Measurements from ENCODE around the gene MMP24.

The MMP24 gene

GRCh38 chr20:35271073-35271882 is 44.8 kb downstream of the MMP24 start:
- TF ChIP-seq, protein P1, sequence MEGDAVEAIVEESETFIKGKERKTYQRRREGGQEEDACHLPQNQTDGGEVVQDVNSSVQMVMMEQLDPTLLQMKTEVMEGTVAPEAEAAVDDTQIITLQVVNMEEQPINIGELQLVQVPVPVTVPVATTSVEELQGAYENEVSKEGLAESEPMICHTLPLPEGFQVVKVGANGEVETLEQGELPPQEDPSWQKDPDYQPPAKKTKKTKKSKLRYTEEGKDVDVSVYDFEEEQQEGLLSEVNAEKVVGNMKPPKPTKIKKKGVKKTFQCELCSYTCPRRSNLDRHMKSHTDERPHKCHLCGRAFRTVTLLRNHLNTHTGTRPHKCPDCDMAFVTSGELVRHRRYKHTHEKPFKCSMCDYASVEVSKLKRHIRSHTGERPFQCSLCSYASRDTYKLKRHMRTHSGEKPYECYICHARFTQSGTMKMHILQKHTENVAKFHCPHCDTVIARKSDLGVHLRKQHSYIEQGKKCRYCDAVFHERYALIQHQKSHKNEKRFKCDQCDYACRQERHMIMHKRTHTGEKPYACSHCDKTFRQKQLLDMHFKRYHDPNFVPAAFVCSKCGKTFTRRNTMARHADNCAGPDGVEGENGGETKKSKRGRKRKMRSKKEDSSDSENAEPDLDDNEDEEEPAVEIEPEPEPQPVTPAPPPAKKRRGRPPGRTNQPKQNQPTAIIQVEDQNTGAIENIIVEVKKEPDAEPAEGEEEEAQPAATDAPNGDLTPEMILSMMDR (IDR thresholded peaks at IDR 0.05; ENCODE audit: poor library complexity, severe bottlenecking) = no peak
- peaks cover 8% of the 10 kb centered on the region for H3K36me3 ChIP-seq (ENCODE audit: low read depth)
- no peak for ATAC-seq (ENCODE audit: low read depth)

DNA sequence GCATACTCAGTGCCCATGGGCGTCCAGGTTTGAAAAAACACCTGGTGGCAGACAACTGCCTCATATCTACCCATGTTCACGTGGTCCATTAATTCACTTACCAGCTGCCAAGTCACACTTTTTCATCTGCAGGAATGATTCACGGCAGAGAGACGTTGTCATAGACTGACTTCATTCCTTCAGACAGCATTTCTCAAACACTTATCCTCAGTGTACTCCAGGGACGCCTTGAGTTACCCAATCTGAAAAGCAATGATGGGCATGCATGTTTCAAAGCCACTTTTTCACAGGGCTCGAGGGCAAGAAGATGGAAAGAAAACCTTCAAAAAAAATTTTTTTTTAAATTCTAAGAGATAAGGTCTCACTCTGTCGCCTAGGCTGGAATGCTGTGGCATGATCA is 45.4 kb downstream of the MMP24 start:
- Histone ChIP-seq H3K4me3 (ENCODE audit: severe bottlenecking) (no peak overlapping the region), H3K36me3 (ENCODE audit: low read depth) (peaks cover 15% of the 10 kb centered on the region), H3K9me3 (ENCODE audit: severe bottlenecking) (no peaks in the 10 kb centered on the region), H3K27me3 (ENCODE audit: insufficient read depth, poor library complexity, severe bottlenecking) (no peaks in the 10 kb centered on the region), H3K27ac (ENCODE audit: poor library complexity, severe bottlenecking) (no peak overlapping the region), H3K4me1 (ENCODE audit: insufficient read depth, poor library complexity, severe bottlenecking) (peaks cover 6% of the 10 kb centered on the region)
- no peak for DNase-seq (ENCODE audit: low spot score)
- peak; percentile 15; the same call in 2 of the 3 replicates for ATAC-seq (ENCODE audit: low read depth)
- TF ChIP-seq, protein P1 (IDR thresholded peaks at IDR 0.05; ENCODE audit: poor library complexity, severe bottlenecking) = no peak

More at GRCh38 chr20:35271073-35271882, 44.8 kb downstream of the MMP24 start:
- Histone ChIP-seq H3K4me1 (ENCODE audit: insufficient read depth, poor library complexity, severe bottlenecking) (no peaks in the 10 kb centered on the region), H3K27ac (ENCODE audit: poor library complexity, severe bottlenecking) (no peak overlapping the region), H3K4me3 (ENCODE audit: severe bottlenecking) (no peak overlapping the region), H3K27me3 (ENCODE audit: insufficient read depth, poor library complexity, severe bottlenecking) (no peaks in the 10 kb centered on the region), H3K9me3 (ENCODE audit: severe bottlenecking) (no peaks in the 10 kb centered on the region)
- peak; percentile 80 for DNase-seq (ENCODE audit: low spot score)

- no peak overlapping the region for H3K4me3 ChIP-seq (ENCODE audit: severe bottlenecking)
- H3K4me1 ChIP-seq (ENCODE audit: insufficient read depth, poor library complexity, severe bottlenecking) = peaks cover 12% of the 10 kb centered on the region
- TF ChIP-seq, protein P1 (IDR thresholded peaks at IDR 0.05; ENCODE audit: poor library complexity, severe bottlenecking) = no peak
- no peak overlapping the region for H3K27ac ChIP-seq (ENCODE audit: poor library complexity, severe bottlenecking)
- H3K27me3 ChIP-seq (ENCODE audit: insufficient read depth, poor library complexity, severe bottlenecking) = no peaks in the 10 kb centered on the region
- no peak for ATAC-seq (ENCODE audit: low read depth)
- H3K36me3 ChIP-seq (ENCODE audit: low read depth) = peaks cover 25% of the 10 kb centered on the region
- H3K9me3 ChIP-seq (ENCODE audit: severe bottlenecking) = no peaks in the 10 kb centered on the region
- DNase-seq (ENCODE audit: low spot score) = peak; percentile 89
Measured at GRCh38 chr20:35273449-35274171, 47.1 kb downstream of the MMP24 start.

GRCh38 chr20:35274172-35275092 is 47.9 kb downstream of the MMP24 start:
- no peaks in the 10 kb centered on the region for H3K27me3 ChIP-seq (ENCODE audit: insufficient read depth, poor library complexity, severe bottlenecking)
- no peak overlapping the region for H3K27ac ChIP-seq (ENCODE audit: poor library complexity, severe bottlenecking)
- peaks cover 21% of the 10 kb centered on the region for H3K4me1 ChIP-seq (ENCODE audit: insufficient read depth, poor library complexity, severe bottlenecking)
- no peaks in the 10 kb centered on the region for H3K9me3 ChIP-seq (ENCODE audit: severe bottlenecking)
- H3K4me3 ChIP-seq (ENCODE audit: severe bottlenecking) = no peak overlapping the region
- ATAC-seq (ENCODE audit: low read depth) (no peak), DNase-seq (ENCODE audit: low spot score) (peak; percentile 85)
- H3K36me3 ChIP-seq (ENCODE audit: low read depth) = peaks cover 34% of the 10 kb centered on the region
- TF ChIP-seq, protein P1 (IDR thresholded peaks at IDR 0.05; ENCODE audit: poor library complexity, severe bottlenecking) = no peak

Data from RWPE2 (cell line).